A549 (cell line): Measurements from ENCODE around the gene PID1.

ENCODE experiments used
- CTCF ChIP-seq: fragments of >200 bp; sonication (Bioruptor Twin); formaldehyde crosslinking; IDR thresholded peaks from 3 replicates; pipeline ENCODE4 v1.5.1; 2016
- JUN ChIP-seq, 2 experiments: fragments of >200 bp; sonication (Bioruptor Twin); formaldehyde crosslinking; IDR thresholded peaks; 2 replicates in 1 of 2; 3 replicates in 1 of 2; pipeline ENCODE4 v1.6.1; 2016 to 2017
- PBX3 ChIP-seq: IDR thresholded peaks from 2 replicates; pipeline ENCODE4 v1.6.1; 2012
- POLR2A ChIP-seq: IDR thresholded peaks from 2 replicates; pipeline ENCODE4 v1.6.1; 2012; ENCODE audit warnings: mild to moderate bottlenecking, low read length
- REST ChIP-seq: fragments of 200-600 bp; sonication (generic); IDR thresholded peaks from 2 replicates; pipeline ENCODE4 v1.6.1; 2016; ENCODE audit warnings: antibody characterized with exemption, mild to moderate bottlenecking, moderate library complexity

- no peak for TF ChIP-seq PBX3
- no peak for TF ChIP-seq CTCF
- no peak for TF ChIP-seq JUN (IDR thresholded peaks at IDR 0.05)
- TF ChIP-seq REST = no peak
- no peak for TF ChIP-seq POLR2A
Observed at GRCh38 chr2:229275506-229275905, 4.4 kb upstream of the PID1 start.
